DMS53 treated with DMSO at 0.1 percent for 48 hours (cell line): Measurements from ENCODE around the gene ARHGEF19.
"Not testable (repeated sequence)": the region's sequence is repeated elsewhere in the genome, so short reads cannot be mapped to it uniquely, and the experiment has no call there.

Experiments used
- DNase-seq: peaks from one replicate; lab custom pipeline; 2025; ENCODE audit not compliant: unreplicated experiment; lab: John Stamatoyannopoulos, UW

The ARHGEF19 gene

DNA sequence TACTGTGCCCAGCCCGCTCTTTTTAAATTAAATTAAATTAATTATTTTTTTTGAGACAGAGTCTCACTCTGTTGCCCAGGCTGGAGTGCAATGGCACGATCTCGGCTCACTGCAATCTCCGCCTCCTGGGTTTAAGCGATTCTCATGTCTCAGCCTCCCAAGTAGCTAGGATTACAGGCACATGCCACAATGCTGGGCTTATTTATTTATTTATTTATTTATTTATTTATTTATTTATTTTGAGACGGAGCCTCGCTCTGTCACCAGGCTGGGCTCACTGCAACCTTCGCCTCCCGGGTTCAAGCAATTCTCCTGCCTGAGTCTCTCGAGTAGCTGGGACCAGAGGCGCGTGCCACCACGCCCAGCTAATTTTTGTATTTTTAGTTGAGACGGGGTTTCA, 10.3 kb upstream of the ARHGEF19 start:
- not testable (repeated sequence) for DNase-seq

DNA sequence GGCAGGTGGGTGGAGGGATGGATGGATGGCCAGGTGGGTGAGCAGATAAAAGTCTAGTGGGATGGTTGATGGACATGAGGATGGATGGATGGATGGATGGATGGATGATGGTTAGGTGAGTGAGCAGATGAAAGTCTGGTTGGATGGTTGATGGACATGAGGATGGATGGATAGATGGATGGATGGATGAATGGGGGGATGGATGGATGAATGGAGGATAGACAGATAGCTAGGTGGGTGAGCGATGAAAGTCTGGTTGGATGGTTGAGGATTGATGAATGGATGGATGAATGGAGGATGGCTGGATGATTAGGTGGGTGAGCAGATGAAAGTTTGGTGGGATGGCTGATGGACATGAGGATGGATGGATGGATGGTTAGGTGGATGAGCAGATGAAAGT, 9.0 kb upstream of the ARHGEF19 start:
- no peak for DNase-seq

DNA sequence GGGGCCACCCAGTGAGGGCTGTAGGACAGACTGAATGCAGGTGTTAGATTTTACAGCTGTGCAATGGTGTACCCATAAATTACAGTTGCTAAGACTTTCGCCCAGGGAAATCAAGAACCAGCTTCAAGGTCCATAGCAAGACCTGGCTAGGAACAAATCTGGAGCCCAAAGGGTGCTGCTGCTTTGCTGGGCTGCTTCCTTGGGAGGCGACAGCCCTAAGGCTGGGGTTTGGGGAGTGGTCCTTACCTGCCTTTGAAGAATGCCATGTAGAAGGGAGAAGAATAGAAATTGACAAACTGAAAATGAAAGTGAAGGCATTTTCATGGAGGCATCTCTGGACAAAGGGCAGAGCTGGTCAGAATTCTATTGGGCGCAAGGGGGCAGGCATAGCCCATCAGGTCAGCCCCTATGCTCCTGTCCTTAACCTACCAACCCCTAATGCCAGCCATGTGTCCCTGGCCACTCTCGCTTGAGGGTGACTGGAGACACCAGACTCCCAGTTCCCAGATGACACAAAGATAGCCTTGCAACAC, 7.6 kb upstream of the ARHGEF19 start:
- DNase-seq, result no peak

DNA sequence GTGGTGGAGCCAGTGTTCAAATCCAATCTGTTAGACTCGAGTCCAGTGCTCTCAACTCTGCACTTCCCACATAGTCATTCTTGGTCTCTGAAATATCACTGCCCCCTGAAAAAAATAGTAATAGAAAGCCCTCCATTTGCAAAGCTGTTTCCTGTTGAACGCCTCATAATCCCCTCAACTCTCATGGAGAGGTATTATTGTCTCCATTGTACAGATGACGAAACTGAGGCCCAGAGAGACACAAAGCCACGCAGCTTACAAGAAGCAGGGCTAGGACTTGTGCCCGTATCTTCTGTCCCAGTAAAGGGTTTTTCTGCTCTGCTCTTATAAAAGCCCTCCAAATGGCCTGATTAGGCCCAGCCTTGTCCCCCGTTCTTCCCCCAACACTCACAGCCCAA, 6.2 kb upstream of the ARHGEF19 start:
- DNase-seq, result no peak

DNA sequence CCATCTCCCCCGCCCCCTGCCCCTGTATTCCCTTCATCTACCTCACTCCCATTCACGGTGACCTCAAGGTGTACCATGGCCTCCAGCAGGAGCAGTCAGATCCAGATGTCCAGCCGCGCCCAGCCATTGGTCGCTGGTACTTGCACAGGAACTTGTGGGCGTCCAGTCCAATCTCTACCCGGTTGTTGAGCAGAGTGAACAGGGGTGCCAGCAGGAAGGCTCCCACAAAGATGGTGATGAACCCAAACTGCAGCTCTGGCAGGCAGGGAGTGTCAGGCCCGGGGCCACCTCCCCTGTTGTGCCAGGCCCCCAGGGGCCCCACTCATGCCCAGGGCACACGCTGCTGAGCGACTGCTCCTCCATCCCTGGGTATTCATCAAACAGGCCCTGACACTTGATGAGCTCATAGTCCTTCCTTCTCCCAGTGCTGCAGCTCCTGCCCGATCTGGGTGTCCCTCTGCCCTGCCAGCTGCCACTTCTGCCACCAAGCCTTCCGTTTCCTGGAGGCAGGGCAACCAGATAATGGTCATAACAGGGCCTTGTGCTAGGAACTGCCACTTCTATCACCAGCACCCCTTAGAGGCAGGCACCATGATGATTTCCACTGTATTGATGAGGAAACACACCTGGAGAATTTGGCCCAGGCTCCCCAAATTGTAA, 5.7 kb upstream of the ARHGEF19 start:
- DNase-seq, result peak; percentile 32

DNA sequence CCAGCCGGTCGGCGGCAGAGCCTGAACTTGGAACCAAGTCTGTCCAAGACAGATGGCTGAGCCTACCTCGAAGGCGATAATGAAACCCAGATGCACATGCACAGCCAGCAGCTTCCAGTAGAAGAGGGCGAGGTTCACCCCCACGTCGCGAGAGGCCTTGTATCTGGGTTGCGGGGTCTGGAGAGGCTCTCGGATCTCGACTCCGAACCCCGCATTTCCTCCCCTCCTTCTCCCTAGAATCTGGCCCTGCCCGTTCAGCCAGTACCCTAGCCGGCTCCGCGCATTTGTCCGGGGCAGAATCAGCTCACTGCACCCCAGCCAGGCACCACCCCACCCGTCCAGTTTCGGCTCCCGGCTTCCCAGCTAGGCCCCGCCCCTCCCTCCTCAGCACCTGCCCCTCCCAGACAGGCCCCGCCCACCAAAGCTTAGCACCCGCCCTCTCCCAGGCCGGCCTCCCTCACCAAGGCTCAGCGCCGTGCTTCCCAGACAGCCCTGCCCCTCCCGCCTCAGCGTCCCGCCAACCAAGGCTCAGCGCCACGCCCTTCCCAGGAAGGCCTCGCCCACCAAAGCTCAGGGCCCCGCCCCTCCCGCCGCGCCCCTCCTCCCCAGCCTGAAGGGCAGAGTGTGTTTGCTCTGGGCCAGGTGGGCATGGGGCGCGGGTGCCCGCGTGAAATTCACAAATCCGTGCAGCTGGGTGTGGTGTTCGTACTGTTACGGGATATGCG, 4.8 kb upstream of the ARHGEF19 start:
- DNase-seq, result peak; percentile 90

DNA sequence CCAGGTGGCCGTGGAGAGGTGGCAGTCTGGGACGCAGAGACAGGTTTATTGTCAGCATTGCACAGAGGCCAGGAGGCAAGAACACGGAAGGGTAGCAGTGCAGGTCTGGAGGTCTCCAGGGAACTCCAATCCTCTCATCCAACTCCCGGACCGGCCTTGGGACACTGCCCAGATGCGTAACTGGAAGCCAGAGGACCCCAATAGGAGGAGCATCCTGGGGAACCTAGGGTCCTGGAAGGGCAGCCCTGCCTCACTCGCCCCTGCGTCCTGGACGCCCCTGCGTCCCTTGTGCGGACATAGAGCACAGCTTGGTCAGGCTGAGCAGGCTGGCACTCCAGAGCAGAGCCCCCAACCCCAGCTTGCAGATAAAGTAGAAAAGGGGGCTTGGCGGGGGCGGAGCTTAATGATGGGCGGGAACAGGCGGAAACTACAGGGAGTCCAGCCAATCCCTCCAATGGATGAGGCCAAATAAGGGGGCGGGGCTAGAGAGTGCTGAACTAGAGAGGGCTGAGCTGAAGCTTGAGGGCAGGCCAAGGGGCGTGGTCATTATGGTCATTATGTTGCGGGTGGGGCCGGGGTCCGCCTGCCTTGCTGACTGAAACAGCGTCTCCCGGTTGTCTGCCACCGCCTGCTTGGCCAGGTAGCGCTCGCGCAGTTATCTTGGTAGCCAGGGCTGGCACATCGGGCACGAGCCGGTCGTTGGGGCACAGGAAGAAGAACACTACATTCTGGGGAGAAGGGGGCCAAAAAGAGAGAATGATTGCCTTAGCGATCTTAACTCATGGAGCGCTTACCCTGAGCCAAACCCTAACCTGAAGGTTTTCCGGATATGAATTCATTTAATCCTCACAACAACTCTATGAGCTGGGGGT, 3.7 kb upstream of the ARHGEF19 start:
- peak; percentile 29 for DNase-seq

DNA sequence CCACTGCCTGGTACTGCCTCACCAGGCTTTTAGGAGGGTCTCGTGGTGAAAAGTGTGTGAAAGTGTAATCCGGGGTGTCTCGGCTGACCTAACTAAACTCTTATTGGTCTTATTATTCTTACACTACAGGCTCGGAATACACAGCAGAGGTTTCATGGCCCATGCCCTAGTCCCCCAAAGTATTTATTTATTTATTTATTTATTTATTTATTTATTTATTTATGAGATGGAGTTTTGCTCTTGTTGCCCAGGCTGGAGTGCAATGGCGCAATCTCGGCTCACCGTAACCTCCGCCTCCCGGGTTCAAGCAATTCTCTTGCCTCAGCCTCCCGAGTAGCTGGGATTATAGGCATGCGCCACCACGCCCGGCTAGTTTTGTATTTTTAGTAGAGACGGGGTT, 2.8 kb upstream of the ARHGEF19 start:
- not testable (repeated sequence) for DNase-seq

DNA sequence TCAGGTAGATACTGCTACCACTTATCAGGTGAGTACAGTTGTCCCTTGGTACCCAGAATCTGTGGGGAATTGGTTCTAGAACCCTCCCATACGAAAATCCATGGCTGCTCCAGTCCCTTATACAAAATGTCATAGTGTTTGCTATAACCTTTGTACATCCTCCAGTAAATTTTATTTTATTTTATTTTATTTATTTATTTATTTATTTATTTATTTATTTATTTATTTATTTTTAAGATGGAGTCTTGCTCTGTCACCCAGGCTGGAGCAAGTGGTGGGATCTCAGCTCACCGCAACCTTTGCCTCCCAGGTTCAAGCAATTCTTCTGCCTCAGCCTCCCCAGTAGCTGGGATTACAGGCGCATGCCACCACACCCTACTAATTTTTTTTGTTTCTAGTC, 1.1 kb upstream of the ARHGEF19 start:
- not testable (repeated sequence) for DNase-seq

DNA sequence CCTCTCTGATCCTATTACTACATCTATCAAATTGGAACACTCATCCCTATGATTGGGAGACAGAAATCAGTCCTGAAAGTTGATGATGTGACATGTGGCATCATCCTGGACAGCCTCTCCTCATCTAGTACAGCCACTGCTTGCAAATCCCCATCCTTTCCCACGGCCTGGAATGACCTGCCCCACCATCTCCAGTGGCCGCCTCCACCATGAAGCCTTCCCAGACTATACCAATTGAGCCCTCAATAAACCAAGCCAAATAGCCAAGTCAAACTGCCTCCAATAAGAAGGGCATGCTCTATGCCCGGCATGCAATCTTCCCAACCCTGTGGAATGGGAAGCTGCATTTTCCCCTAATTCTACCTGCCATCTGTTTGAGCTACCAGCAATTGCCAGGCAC, 561 bp upstream of the ARHGEF19 start:
- no peak for DNase-seq

DNA sequence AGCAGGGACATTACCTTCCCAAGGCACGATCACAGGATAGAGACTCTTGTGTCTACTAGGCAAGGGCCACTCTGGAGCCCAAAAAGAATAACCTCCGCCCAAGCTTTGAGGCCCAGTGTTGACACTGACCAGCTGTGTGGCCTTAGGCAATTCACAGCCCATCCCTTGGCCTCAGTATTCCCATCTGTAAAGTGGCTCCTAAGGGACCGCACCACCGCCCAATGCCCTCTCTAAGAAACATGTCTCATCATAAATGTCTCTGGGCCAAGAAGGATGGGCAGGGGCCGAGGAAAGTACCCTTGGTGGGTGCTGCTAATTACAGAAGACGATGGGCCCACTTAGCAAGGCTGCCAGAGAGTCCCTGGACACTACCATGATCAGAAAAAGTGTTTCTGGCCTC, 628 bp downstream of the ARHGEF19 start:
- no peak for DNase-seq

DNA sequence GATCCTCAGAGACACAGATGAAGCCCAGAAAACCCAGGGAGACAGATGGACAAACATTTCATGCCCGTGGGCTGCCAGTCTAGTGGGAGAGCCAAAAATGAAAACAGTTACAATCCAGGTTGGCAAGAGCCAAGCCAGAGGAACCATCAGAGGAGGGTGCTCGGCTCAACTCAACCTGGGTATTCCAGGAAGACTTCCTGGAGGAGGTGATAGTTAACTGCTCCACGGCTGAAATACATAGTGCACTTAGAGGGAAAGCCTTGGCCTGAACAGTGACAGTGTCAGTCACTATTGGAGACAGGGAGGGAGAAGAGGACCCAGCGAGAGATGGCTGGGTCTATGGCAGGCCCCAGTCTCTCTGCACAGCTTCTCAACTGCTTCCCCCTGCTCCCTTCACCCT, 1.9 kb downstream of the ARHGEF19 start:
- DNase-seq, result no peak

DNA sequence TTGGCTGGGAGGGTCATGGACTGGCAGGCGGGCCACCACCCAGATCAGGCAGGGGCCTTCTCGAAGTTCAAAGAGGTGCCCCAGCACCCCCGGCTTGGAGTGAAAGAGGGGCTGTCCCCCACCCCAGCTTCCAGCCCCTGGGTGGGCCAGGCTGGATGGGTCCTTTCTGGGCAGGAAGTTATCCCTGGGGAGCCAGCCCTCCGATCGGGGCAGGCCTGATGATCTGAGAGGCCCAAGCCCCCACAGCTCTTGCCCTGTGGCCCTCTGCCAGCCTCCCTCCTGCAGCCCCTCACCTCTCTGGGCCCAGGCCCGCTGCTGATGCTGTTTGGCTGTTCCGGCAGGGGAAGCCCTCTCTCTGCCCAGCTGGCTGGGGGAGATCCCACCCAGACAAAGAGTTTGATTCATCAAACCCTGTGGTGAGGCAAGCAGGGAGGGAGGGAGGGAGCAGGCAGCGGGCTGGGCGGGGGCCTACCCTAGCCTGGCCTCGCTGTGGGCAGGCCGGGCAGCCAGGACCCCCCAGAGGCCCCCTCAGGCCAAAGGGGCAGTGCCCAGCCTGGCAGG, 2.5 kb downstream of the ARHGEF19 start:
- DNase-seq, result no peak

DNA sequence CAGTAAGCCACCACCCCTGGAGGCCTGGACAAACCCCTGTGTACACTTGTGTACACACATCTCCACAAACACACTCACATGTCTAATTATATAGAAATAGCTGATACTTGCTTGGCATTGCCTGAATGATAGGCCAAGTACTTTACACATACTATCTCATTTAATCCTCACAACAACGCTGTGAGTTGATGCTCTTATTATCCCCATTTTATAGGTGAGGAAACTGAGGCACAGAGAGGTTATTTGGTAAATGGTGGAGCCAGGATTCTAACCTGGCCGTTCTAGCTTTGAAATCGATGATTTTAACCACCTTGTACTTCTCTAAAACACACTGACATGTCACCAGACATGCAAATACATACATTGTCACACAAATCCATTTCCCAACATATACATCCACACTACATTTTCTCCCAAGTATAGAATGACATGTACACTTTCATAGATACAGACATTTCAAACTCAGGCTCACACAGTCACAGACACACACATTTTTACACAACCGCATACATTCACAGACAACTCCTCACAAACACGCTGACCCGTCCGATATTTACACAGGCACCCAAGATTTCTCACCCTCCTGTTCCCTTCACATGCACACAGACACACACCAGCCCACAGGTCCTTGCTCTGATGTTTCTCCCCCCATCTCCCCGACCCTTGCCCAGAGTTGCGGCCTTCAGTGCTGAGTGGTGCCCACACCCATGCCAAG, 3.2 kb downstream of the ARHGEF19 start:
- DNase-seq, result no peak

DNA sequence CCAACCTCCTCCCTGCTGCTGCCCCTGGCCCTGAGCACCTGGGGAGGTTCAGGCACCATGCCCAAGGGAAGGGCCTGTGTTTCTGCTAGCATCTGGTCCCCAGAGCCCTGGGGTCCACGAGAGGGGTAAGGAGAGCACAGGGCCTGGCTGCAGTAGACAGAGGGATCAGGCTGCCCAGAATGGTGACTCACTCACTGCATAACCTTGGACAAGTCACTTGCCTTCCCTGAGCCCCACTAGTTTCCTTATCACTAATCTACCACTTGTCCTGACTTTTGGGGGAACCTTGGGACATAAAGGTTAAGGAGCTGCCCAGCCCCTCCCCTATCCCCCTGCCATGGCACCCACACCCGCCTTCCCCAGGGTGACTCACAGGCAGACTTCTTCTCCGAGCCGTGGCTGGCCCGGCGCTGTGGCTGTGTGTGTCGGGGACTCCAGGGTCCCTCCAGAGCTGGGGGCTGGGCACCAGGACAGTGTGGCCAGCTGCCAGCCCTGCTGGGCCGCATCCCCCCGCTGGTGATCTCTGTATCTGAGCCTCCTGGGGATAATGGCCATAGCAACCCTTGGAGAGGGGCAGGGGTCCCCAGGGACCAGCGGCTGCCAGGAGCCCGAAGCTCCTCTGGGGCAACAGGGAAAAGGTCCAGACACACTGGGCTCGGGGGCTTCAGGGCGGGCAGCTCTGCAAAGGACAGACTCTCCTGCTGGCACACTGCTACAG, 4.0 kb downstream of the ARHGEF19 start:
- no peak for DNase-seq

DNA sequence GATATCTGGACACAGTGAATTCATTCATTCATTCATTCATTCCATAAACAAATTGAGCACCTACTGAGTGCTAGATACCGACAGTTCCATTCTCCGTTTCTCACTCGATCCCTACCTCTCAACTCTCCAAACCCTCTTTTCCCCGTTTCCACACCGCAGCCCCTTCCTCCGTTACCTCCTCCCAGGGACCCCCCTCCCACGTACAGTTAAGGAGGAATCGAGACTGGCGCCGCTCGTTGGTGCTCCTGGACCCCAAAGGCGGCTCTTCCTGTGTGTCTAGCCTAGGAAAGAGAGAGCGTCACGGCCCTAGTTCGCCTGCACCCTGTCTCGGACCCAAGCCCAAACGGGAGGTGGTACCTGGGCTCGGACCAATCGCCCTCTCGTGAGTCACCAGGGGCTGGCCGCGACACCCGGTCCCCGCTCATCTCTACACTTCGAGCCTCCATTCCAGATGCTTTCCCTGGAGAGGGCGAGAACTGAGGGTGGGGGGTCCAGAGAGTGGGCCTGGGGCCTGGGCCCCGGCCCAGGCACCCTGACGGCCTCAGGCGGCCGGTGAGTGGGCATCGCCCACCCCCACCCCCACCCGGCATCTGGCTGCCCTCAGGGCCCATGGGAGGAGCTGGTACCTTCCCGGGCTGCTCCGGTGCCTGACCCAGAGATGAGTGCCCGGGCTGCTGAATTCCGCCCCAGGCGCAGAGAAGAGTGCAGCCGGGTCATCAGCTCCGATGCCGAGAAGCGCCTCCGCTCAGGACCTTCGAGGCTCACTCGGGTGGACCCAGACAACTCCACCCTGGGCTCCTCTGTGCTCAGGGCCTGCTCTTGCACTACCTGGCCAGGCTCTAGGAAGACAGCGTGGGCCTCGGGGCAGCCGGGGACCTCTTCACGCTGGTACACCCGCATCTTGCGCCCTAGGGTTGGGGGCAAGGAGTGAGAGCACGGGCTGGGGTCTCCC, 4.9 kb downstream of the ARHGEF19 start:
- no peak for DNase-seq

DNA sequence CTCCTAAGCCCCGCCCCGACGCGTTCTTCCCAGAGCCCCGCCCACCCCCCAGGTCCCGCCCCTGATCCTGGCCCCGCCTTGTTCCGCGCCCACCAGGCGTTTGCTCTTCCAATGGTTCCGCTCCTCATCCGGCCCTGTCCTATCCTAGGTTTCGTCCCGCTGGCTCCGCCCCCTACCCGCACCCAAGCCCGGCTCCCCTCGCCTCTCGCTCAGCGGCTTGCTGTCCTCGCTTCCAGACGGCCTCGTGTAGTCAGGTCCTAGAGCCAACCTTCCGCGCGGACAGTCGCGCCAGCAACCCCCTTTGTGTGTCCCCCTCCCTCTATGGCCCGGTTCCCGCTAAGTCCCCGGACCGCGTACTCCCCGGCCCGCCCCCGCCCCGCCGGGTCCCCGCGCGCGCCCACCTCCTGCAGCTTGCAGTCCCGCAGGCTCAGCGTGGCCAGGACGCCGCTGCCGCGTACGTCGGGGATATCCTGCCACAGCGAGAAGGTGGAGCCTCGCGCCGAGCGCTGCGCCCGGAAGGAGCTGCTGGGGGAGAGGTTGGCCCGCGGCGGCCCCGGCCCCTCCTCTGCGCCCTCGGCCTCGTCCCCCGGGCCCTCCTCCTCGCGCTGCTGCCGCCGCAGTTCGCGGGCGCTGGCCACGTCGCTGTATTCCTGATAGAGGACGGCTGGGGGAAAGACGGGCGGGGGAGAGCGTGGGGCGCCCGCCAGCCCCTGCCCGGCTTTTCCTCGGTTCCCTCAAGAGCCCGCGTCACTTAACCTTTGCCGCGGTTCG, 5.7 kb downstream of the ARHGEF19 start:
- peak; percentile 93 for DNase-seq

DNA sequence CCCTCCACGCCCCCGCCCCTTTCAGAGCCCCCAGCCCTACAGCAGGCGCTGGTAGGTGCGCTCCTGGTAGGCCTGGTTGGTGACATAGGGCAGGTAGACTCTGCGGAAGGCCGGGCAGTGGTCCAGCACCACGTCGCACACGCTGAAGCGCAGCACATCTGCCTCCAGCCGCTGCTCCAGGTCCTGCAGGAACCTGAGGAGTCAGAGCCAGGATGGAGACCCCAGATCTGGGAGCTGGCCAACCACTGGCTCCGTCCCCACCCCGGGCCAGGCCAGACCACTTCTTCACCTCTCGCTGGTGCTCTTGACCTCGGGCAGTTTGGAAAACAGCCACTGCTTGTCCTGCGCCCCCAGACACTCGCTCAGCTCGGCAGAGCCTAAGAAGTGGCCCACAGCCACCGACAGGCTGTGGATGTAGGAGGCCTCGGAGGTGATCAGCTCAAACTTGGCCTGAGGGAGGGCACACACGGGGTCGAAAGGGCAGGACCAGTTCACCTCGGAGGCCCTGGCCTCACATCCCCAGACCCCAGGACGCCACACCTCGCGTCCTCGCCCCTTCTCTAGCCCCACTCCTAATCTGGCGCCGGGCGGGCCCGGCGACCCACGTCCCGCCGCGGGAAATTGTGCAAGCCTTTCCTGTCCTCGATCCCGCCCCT, 6.4 kb downstream of the ARHGEF19 start:
- DNase-seq, result no peak
